H9 (cell line): ENCODE data around the gene SNRNP25. TPM values are rescaled to one million over a fixed set of nuclear protein-coding genes. Genes with fewer than 3 reads are reported as not detected.

Source experiments
- DNase-seq: peaks from one replicate; pipeline ENCODE4 v3.0.0-alpha.2; 2017
- H2AFZ ChIP-seq: one replicate; pipeline ENCODE4 v1.6.1; 2013; ENCODE audit warnings: mild to moderate bottlenecking, low read length, control low read depth, moderate library complexity
- H2AK5ac ChIP-seq: 2 replicates; pipeline ENCODE4 v1.6.1; 2013; ENCODE audit warnings: low read length, control low read depth, mixed read lengths; ENCODE audit not compliant: insufficient read length
- H2BK120ac ChIP-seq: one replicate; pipeline ENCODE4 v1.6.1; 2013; ENCODE audit warnings: low read depth, mild to moderate bottlenecking, low read length, control low read depth, inconsistent platforms; ENCODE audit not compliant: poor library complexity, severe bottlenecking
- H2BK12ac ChIP-seq: 2 replicates; pipeline ENCODE4 v1.6.1; 2013; ENCODE audit warnings: low read length, control low read depth, mixed read lengths, low read depth; ENCODE audit not compliant: insufficient read length
- H2BK15ac ChIP-seq: 2 replicates; pipeline ENCODE4 v1.6.1; 2013; ENCODE audit warnings: low read depth, low read length, control low read depth
- H2BK20ac ChIP-seq: one replicate; pipeline ENCODE4 v1.6.1; 2013; ENCODE audit warnings: low read depth, mild to moderate bottlenecking, low read length, control low read depth, inconsistent platforms; ENCODE audit not compliant: poor library complexity, severe bottlenecking
- H2BK5ac ChIP-seq: 2 replicates; pipeline ENCODE4 v1.6.1; 2013; ENCODE audit warnings: low read length, control low read depth, mixed read lengths; ENCODE audit not compliant: insufficient read length
- H3K14ac ChIP-seq: 2 replicates; pipeline ENCODE4 v1.6.1; 2013; ENCODE audit warnings: low read length, control low read depth; ENCODE audit not compliant: insufficient read depth
- H3K18ac ChIP-seq: 2 replicates; pipeline ENCODE4 v1.6.1; 2013; ENCODE audit warnings: low read depth, mild to moderate bottlenecking, mixed read lengths, low read length, control low read depth; ENCODE audit not compliant: insufficient read length
- H3K23ac ChIP-seq: 2 replicates; pipeline ENCODE4 v1.6.1; 2013; ENCODE audit warnings: low read length, control low read depth, mixed read lengths, low read depth; ENCODE audit not compliant: insufficient read length
- H3K23me2 ChIP-seq: 2 replicates; pipeline ENCODE4 v1.6.1; 2013; ENCODE audit warnings: low read depth, mild to moderate bottlenecking, mixed read lengths, low read length, control low read depth; ENCODE audit not compliant: insufficient read length, poor library complexity, severe bottlenecking
- H3K27ac ChIP-seq: 2 replicates; pipeline ENCODE4 v1.5.1; 2013; ENCODE audit warnings: low read length, control low read depth, mixed read lengths, low read depth; ENCODE audit not compliant: insufficient read length
- H3K27me3 ChIP-seq: 2 replicates; pipeline ENCODE4 v1.6.1; 2013; ENCODE audit warnings: low read length, control low read depth, inconsistent platforms; ENCODE audit not compliant: insufficient read depth
- H3K4ac ChIP-seq: 2 replicates; pipeline ENCODE4 v1.6.1; 2013; ENCODE audit warnings: low read depth, mild to moderate bottlenecking, control low read depth, inconsistent platforms, low read length, moderate library complexity
- H3K4me1 ChIP-seq: 2 replicates; pipeline ENCODE4 v1.6.1; 2013; ENCODE audit warnings: low read length, control low read depth, inconsistent platforms; ENCODE audit not compliant: insufficient read depth
- H3K4me2 ChIP-seq: 2 replicates; pipeline ENCODE4 v1.6.1; 2013; ENCODE audit warnings: low read length, control low read depth, mixed read lengths; ENCODE audit not compliant: insufficient read length, insufficient read depth
- H3K56ac ChIP-seq: 2 replicates; pipeline ENCODE4 v1.6.1; 2013; ENCODE audit warnings: low read depth, mild to moderate bottlenecking, mixed read lengths, low read length, control low read depth; ENCODE audit not compliant: insufficient read length
- H3K79me1 ChIP-seq: 2 replicates; pipeline ENCODE4 v1.6.1; 2013; ENCODE audit warnings: low read depth, mild to moderate bottlenecking, moderate library complexity, low read length, control low read depth, inconsistent platforms; ENCODE audit not compliant: insufficient read depth, poor library complexity, severe bottlenecking
- H3K79me2 ChIP-seq: 2 replicates; pipeline ENCODE4 v1.6.1; 2013; ENCODE audit warnings: low read length, control low read depth, inconsistent platforms; ENCODE audit not compliant: insufficient read depth
- H3K9ac ChIP-seq: 2 replicates; pipeline ENCODE4 v1.6.1; 2013; ENCODE audit warnings: low read length, control low read depth, mixed read lengths; ENCODE audit not compliant: insufficient read length; ENCODE audit errors: extremely low read depth
- H3K9me3 ChIP-seq: one replicate; pipeline ENCODE4 v1.6.1; 2013; ENCODE audit warnings: low read depth, low read length, inconsistent platforms; ENCODE audit not compliant: control insufficient read depth
- H3T11ph ChIP-seq: one replicate; pipeline ENCODE4 v1.6.1; 2013; ENCODE audit warnings: mild to moderate bottlenecking, low read length, control low read depth, inconsistent platforms
- H4K20me1 ChIP-seq: one replicate; pipeline ENCODE4 v1.6.1; 2013; ENCODE audit not compliant: control insufficient read depth, insufficient read length, insufficient read depth
- H4K5ac ChIP-seq: 2 replicates; pipeline ENCODE4 v1.6.1; 2013; ENCODE audit warnings: low read depth, mild to moderate bottlenecking, mixed read lengths, low read length, control low read depth; ENCODE audit not compliant: insufficient read length
- H4K8ac ChIP-seq: replicated peaks from 2 replicates; pipeline ENCODE4 v1.6.1; 2013; ENCODE audit warnings: low read length, control low read depth, mixed read lengths, low read depth; ENCODE audit not compliant: insufficient read length
- H4K91ac ChIP-seq: 2 replicates; pipeline ENCODE4 v1.6.1; 2013; ENCODE audit warnings: low read depth, mild to moderate bottlenecking, moderate library complexity, mixed read lengths, low read length, control low read depth; ENCODE audit not compliant: insufficient read length
- H3K27ac Mint-ChIP-seq, 3 experiments: 2 replicates in 2 of 3; 3 replicates in 1 of 3; pipeline ENCODE4 v1.8.0; 2020 to 2021; ENCODE audit warnings: mixed read lengths in 3 of 3, mild to moderate bottlenecking in 1 of 3, moderate library complexity in 1 of 3
- H3K27me3 Mint-ChIP-seq: 2 replicates; pipeline ENCODE4 v1.8.0; 2021; ENCODE audit warnings: low read depth, mild to moderate bottlenecking, moderate library complexity, mixed read lengths
- H3K36me3 Mint-ChIP-seq, 3 experiments: 2 replicates in 2 of 3; 3 replicates in 1 of 3; pipeline ENCODE4 v1.8.0; 2020 to 2021; ENCODE audit warnings: low read depth in 3 of 3, mixed read lengths in 3 of 3; ENCODE audit not compliant: insufficient read depth in 1 of 3
- H3K4me1 Mint-ChIP-seq, 2 experiments: 2 replicates each; pipeline ENCODE4 v1.8.0; 2020; ENCODE audit warnings: mixed read lengths in 2 of 2
- H3K4me3 Mint-ChIP-seq, 2 experiments: 2 replicates in 1 of 2; 3 replicates in 1 of 2; pipeline ENCODE4 v1.8.0; 2020 to 2021; ENCODE audit warnings: mild to moderate bottlenecking in 2 of 2, mixed read lengths in 2 of 2, moderate library complexity in 1 of 2
- H3K9me3 Mint-ChIP-seq, 2 experiments: 2 replicates in 1 of 2; 3 replicates in 1 of 2; pipeline ENCODE4 v1.8.0; 2020; ENCODE audit warnings: mild to moderate bottlenecking in 2 of 2, mixed read lengths in 2 of 2, moderate library complexity in 1 of 2
- WGBS: extraction: QIAGEN DNeasy Blood & Tissue Kit; methylation state at CpG from one replicate; pipeline ENCODE4 v1.1.7; 2013; ENCODE audit warnings: missing lambda C conversion rate, low lambda C conversion rate, mixed read lengths; ENCODE audit not compliant: insufficient read length; ENCODE audit errors: extremely low coverage; 5-methylcytosine and 5-hydroxymethylcytosine counted together
- total RNA-seq: library from RNA; stranded (reverse); gene quantifications from 2 replicates; pipeline ENCODE4 v1.2.1, GENCODE V29; 2021
- TF ChIP-seq, protein P1 (sequence below): fragments of 200-600 bp; sonication (generic); conservative IDR thresholded peaks from 3 replicates; pipeline ENCODE4 v1.8.0; 2021; ENCODE audit warnings: antibody characterized with exemption, mild to moderate bottlenecking

Gene SNRNP25
- total RNA-seq, 1 experiment from 2014 or later = 78.5 TPM

DNA sequence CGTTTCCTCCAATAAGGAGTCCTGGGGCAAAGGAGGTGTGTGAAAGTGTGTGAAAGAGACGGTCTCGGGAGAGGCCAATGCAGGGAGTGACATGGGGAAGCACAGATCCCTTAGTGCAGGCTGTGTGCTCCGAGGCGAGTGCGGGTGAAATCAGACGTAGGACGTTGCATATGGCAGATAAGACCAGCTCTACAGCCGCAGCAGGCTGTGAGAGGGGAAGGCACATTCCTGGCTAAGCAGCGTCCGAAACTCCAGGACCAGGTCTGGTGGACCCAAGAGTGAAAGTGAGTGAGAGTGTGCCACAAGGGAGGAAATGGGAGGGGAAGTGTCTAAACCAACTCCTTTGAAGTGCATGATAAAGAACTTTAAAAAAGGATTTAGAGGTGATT lies 11.6 kb upstream of the SNRNP25 start:
- no peaks in the 10 kb centered on the region for H3K4me1 ChIP-seq
- H3K4me1 Mint-ChIP-seq = no peaks in the 10 kb centered on the region

More for the DNA sequence above, 11.6 kb upstream of the SNRNP25 start:
- TF ChIP-seq, protein P1, sequence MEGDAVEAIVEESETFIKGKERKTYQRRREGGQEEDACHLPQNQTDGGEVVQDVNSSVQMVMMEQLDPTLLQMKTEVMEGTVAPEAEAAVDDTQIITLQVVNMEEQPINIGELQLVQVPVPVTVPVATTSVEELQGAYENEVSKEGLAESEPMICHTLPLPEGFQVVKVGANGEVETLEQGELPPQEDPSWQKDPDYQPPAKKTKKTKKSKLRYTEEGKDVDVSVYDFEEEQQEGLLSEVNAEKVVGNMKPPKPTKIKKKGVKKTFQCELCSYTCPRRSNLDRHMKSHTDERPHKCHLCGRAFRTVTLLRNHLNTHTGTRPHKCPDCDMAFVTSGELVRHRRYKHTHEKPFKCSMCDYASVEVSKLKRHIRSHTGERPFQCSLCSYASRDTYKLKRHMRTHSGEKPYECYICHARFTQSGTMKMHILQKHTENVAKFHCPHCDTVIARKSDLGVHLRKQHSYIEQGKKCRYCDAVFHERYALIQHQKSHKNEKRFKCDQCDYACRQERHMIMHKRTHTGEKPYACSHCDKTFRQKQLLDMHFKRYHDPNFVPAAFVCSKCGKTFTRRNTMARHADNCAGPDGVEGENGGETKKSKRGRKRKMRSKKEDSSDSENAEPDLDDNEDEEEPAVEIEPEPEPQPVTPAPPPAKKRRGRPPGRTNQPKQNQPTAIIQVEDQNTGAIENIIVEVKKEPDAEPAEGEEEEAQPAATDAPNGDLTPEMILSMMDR = no peak
- Histone ChIP-seq H2BK5ac (no peak overlapping the region), H4K91ac (no peak overlapping the region), H3K9ac (no peak overlapping the region), H3K4me2 (no peak overlapping the region), H3K4ac (no peak overlapping the region), H3K23ac (no peak overlapping the region), H2BK20ac (no peak overlapping the region), H2AFZ (no peak overlapping the region), H3K56ac (no peak overlapping the region), H3K27me3 (no peaks in the 10 kb centered on the region), H2BK15ac (no peak overlapping the region), H2BK12ac (no peak overlapping the region), H3K79me1 (no peaks in the 10 kb centered on the region), H4K20me1 (no peaks in the 10 kb centered on the region), H2AK5ac (no peak overlapping the region), H3K14ac (no peak overlapping the region), H3K79me2 (no peaks in the 10 kb centered on the region), H3K27ac (no peak overlapping the region), H3K23me2 (no peaks in the 10 kb centered on the region), H3K9me3 (peaks cover 12% of the 10 kb centered on the region), H3T11ph (no peak overlapping the region), H2BK120ac (no peak overlapping the region), H4K5ac (no peak overlapping the region), H3K18ac (no peak overlapping the region), H4K8ac (no peak overlapping the region)
- H3K27me3 Mint-ChIP-seq = peaks cover 1% of the 10 kb centered on the region
- no peak for DNase-seq
- no CpG with 5 or more reads among the region's 11 CpGs for WGBS
- peaks cover 58 to 79% (median 74%) of the 10 kb centered on the region in 3 experiments for H3K36me3 Mint-ChIP-seq
- H3K9me3 Mint-ChIP-seq = peaks cover 9 to 14% of the 10 kb centered on the region in 2 experiments; a peak in 4 of 5 replicates
- peak overlapping the region in 1 of 3 experiments; percentile 6; a peak in 1 of 7 replicates for H3K27ac Mint-ChIP-seq
- H3K4me3 Mint-ChIP-seq = no peak overlapping the region
